LNCAP (cell line): Measurements from ENCODE around the gene FHIT.

Experiments used
- CTCF ChIP-seq: fragments of 450-650 bp; IDR thresholded peaks from 2 replicates; pipeline ENCODE4 v1.5.1; 2017; ENCODE audit warnings: mild to moderate bottlenecking

FHIT gene

GRCh38 chr3:59885101-59885500, 1366.2 kb downstream of the FHIT start:
- TF ChIP-seq CTCF, result no peak

- no peak for TF ChIP-seq CTCF
These were observed 1366.8 kb downstream of the FHIT start for GRCh38 chr3:59884409-59884808.

- no peak for TF ChIP-seq CTCF
These were observed 1368.5 kb downstream of the FHIT start for GRCh38 chr3:59882746-59883145.

- no peak for TF ChIP-seq CTCF
These were observed 1370.5 kb downstream of the FHIT start for GRCh38 chr3:59880717-59881116.

GRCh38 chr3:59879031-59879581, 1372.1 kb downstream of the FHIT start:
- TF ChIP-seq CTCF, result no peak

GRCh38 chr3:59878038-59878427, 1373.2 kb downstream of the FHIT start:
- TF ChIP-seq CTCF, result no peak

GRCh38 chr3:59877263-59878037, 1373.8 kb downstream of the FHIT start:
- TF ChIP-seq CTCF, result no peak
